Trophoblast cell (in vitro differentiated cells and primary cell): ENCODE data around the gene MCM5.

Experiments
- DNase-seq, 2 donors: peaks; one replicate each; pipeline ENCODE4 v3.0.0-alpha.2; 2016
- H2AFZ ChIP-seq: 2 replicates; pipeline ENCODE4 v1.6.1; 2013; ENCODE audit warnings: low read length, moderate library complexity, mild to moderate bottlenecking; ENCODE audit not compliant: insufficient read depth, poor library complexity
- H2AK5ac ChIP-seq: 2 replicates; pipeline ENCODE4 v1.6.1; 2013; ENCODE audit warnings: mild to moderate bottlenecking, low read length
- H2BK120ac ChIP-seq: 2 replicates; pipeline ENCODE4 v1.6.1; 2013; ENCODE audit warnings: low read length, mild to moderate bottlenecking, moderate library complexity; ENCODE audit not compliant: insufficient read depth, poor library complexity
- H2BK12ac ChIP-seq: 2 replicates; pipeline ENCODE4 v1.6.1; 2013; ENCODE audit warnings: mild to moderate bottlenecking, low read length, moderate library complexity
- H2BK5ac ChIP-seq: 2 replicates; pipeline ENCODE4 v1.6.1; 2013; ENCODE audit warnings: low read length, low read depth, moderate library complexity, mild to moderate bottlenecking; ENCODE audit not compliant: poor library complexity
- H3K14ac ChIP-seq: 2 replicates; pipeline ENCODE4 v1.6.1; 2013; ENCODE audit warnings: mild to moderate bottlenecking, low read length
- H3K18ac ChIP-seq: 2 replicates; pipeline ENCODE4 v1.6.1; 2013; ENCODE audit warnings: mild to moderate bottlenecking, low read length
- H3K23ac ChIP-seq: 2 replicates; pipeline ENCODE4 v1.6.1; 2013; ENCODE audit warnings: low read length
- H3K27ac ChIP-seq: 2 replicates; pipeline ENCODE4 v1.5.1; 2013; ENCODE audit warnings: low read depth, mild to moderate bottlenecking, inconsistent platforms, low read length, moderate library complexity
- H3K27me3 ChIP-seq: 2 replicates; pipeline ENCODE4 v1.6.1; 2013; ENCODE audit warnings: inconsistent platforms, mild to moderate bottlenecking, low read length, moderate library complexity; ENCODE audit not compliant: insufficient read depth
- H3K36me3 ChIP-seq, 2 experiments: 1 replicate in 1 of 2; 2 replicates in 1 of 2; pipeline ENCODE4 v1.6.1; 2013; ENCODE audit warnings: low read length in 2 of 2, mild to moderate bottlenecking in 2 of 2, moderate library complexity in 1 of 2; ENCODE audit not compliant: insufficient read depth in 2 of 2, control insufficient read depth in 1 of 2
- H3K4ac ChIP-seq: 2 replicates; pipeline ENCODE4 v1.6.1; 2013; ENCODE audit warnings: low read depth, mild to moderate bottlenecking, low read length, moderate library complexity
- H3K4me1 ChIP-seq, 2 experiments: 1 replicate in 1 of 2; 2 replicates in 1 of 2; pipeline ENCODE4 v1.6.1; 2013; ENCODE audit warnings: low read length in 2 of 2, mild to moderate bottlenecking in 2 of 2, moderate library complexity in 1 of 2; ENCODE audit not compliant: insufficient read depth in 2 of 2, control insufficient read depth in 1 of 2
- H3K4me2 ChIP-seq: 2 replicates; pipeline ENCODE4 v1.6.1; 2013; ENCODE audit warnings: inconsistent platforms, mild to moderate bottlenecking, low read length, moderate library complexity
- H3K4me3 ChIP-seq: 2 replicates; pipeline ENCODE4 v1.5.1; 2013; ENCODE audit warnings: mild to moderate bottlenecking, low read depth, low read length, inconsistent platforms
- H3K79me1 ChIP-seq: one replicate; pipeline ENCODE4 v1.6.1; 2013; ENCODE audit warnings: low read length
- H3K79me2 ChIP-seq: 2 replicates; pipeline ENCODE4 v1.6.1; 2013; ENCODE audit warnings: low read length, mild to moderate bottlenecking; ENCODE audit not compliant: control insufficient read depth, insufficient read depth, poor library complexity
- H3K9ac ChIP-seq: 2 replicates; pipeline ENCODE4 v1.6.1; 2013; ENCODE audit warnings: mild to moderate bottlenecking, low read length
- H3K9me3 ChIP-seq: 2 replicates; pipeline ENCODE4 v1.6.1; 2013; ENCODE audit warnings: low read depth, mild to moderate bottlenecking, control low read depth, inconsistent platforms, low read length; ENCODE audit not compliant: insufficient read depth
- H4K12ac ChIP-seq: 2 replicates; pipeline ENCODE4 v1.6.1; 2013; ENCODE audit warnings: low read depth, mild to moderate bottlenecking, low read length, moderate library complexity
- H4K8ac ChIP-seq: 2 replicates; pipeline ENCODE4 v1.6.1; 2013; ENCODE audit warnings: low read depth, mild to moderate bottlenecking, low read length, moderate library complexity
- H4K91ac ChIP-seq: one replicate; pipeline ENCODE4 v1.6.1; 2013; ENCODE audit warnings: low read depth, mild to moderate bottlenecking, low read length, moderate library complexity
- WGBS: extraction: QIAGEN DNeasy Blood & Tissue Kit; methylation state at CpG from one replicate; pipeline ENCODE4 v1.1.7; 2013; ENCODE audit warnings: missing lambda C conversion rate; ENCODE audit not compliant: insufficient read length, insufficient coverage; ENCODE audit errors: extremely low coverage; 5-methylcytosine and 5-hydroxymethylcytosine counted together

Gene MCM5

GRCh38 chr22:35379146-35379993 is 20.6 kb upstream of the MCM5 start:
- Histone ChIP-seq H3K9ac (no peak overlapping the region), H2AK5ac (no peak overlapping the region), H3K14ac (peak overlapping the region; percentile 7), H3K27ac (peak overlapping the region; percentile 90), H4K12ac (no peak overlapping the region), H3K4me3 (no peak overlapping the region), H3K79me2 (peaks cover 7% of the 10 kb centered on the region), H3K36me3 (peaks cover 8 to 9% of the 10 kb centered on the region in 2 experiments), H3K4me2 (peak overlapping the region; percentile 4), H3K23ac (no peak overlapping the region), H3K79me1 (peaks cover 43% of the 10 kb centered on the region), H2BK12ac (peak overlapping the region; percentile 55), H2BK120ac (peak overlapping the region; percentile 61), H2AFZ (no peak overlapping the region), H3K9me3 (no peaks in the 10 kb centered on the region), H2BK5ac (peak overlapping the region; percentile 67), H3K27me3 (no peaks in the 10 kb centered on the region), H4K8ac (peak overlapping the region; percentile 30), H3K4ac (no peak overlapping the region), H3K18ac (peak overlapping the region; percentile 22), H4K91ac (peak overlapping the region; percentile 87), H3K4me1 (peaks cover 22 to 33% of the 10 kb centered on the region in 2 experiments)
- DNase-seq, result peak; percentile 93 to 95
- WGBS, result no CpG with 5 or more reads among the region's 10 CpGs

GRCh38 chr22:35380013-35380412 is 19.9 kb upstream of the MCM5 start:
- peak overlapping the region; percentile 7 for H3K14ac ChIP-seq
- peaks cover 43% of the 10 kb centered on the region for H3K79me1 ChIP-seq
- H2AFZ ChIP-seq, result no peak overlapping the region
- peaks cover 22 to 33% of the 10 kb centered on the region in 2 experiments for H3K4me1 ChIP-seq
- H4K12ac ChIP-seq, result no peak overlapping the region
- DNase-seq, result peak; percentile 73 to 82
- no peaks in the 10 kb centered on the region for H3K27me3 ChIP-seq
- peak overlapping the region; percentile 30 for H4K8ac ChIP-seq
- no peak overlapping the region for H3K23ac ChIP-seq
- H4K91ac ChIP-seq, result peak overlapping the region; percentile 86
- WGBS, result no CpG with 5 or more reads among the region's 6 CpGs
- H2BK5ac ChIP-seq, result peak overlapping the region; percentile 2
- peak overlapping the region; percentile 30 for H3K9ac ChIP-seq
- peak overlapping the region; percentile 1 for H2BK120ac ChIP-seq
- H3K4me3 ChIP-seq, result no peak overlapping the region
- H3K27ac ChIP-seq, result peak overlapping the region; percentile 70
- peak overlapping the region; percentile 55 for H2BK12ac ChIP-seq
- no peak overlapping the region for H3K4ac ChIP-seq
- peaks cover 11 to 14% of the 10 kb centered on the region in 2 experiments for H3K36me3 ChIP-seq
- peaks cover 7% of the 10 kb centered on the region for H3K79me2 ChIP-seq
- no peak overlapping the region for H2AK5ac ChIP-seq
- peak overlapping the region; percentile 22 for H3K18ac ChIP-seq
- H3K9me3 ChIP-seq, result no peaks in the 10 kb centered on the region
- peak overlapping the region; percentile 54 for H3K4me2 ChIP-seq

GRCh38 chr22:35380537-35381423 is 19.2 kb upstream of the MCM5 start, which contains the start of gene HMOX1:
Gene HMOX1 (plus strand): TSS chr22:35381096. CDS start chr22:35381174, 78 bp downstream.
- peak within 1 kb of the TSS; percentile 30 for H3K9ac ChIP-seq
- peaks cover 11 to 15% of the 10 kb centered on the region in 2 experiments for H3K36me3 ChIP-seq
- no peak within 1 kb of the TSS for H3K23ac ChIP-seq
- H3K79me1 ChIP-seq, result peaks cover 41% of the 10 kb centered on the region
- H4K8ac ChIP-seq, result peak within 1 kb of the TSS; percentile 96
- peak within 1 kb of the TSS; percentile 76 for H2BK5ac ChIP-seq
- H3K14ac ChIP-seq, result peak within 1 kb of the TSS; percentile 84
- H3K4me1 ChIP-seq, result peaks cover 22 to 33% of the 10 kb centered on the region in 2 experiments
- H2BK120ac ChIP-seq, result peak within 1 kb of the TSS; percentile 94
- H2BK12ac ChIP-seq, result peak within 1 kb of the TSS; percentile 60
- H3K4ac ChIP-seq, result peak within 1 kb of the TSS; percentile 85
- H3K27ac ChIP-seq, result peak within 1 kb of the TSS; percentile 70
- DNase-seq, result peak; percentile 89 to 93
- H3K79me2 ChIP-seq, result peaks cover 7% of the 10 kb centered on the region
- H3K9me3 ChIP-seq, result no peaks in the 10 kb centered on the region
- peak within 1 kb of the TSS; percentile 27 for H2AK5ac ChIP-seq
- H3K4me2 ChIP-seq, result peak within 1 kb of the TSS; percentile 54
- WGBS, result no CpG with 5 or more reads among the region's 47 CpGs
- peak within 1 kb of the TSS; percentile 90 for H4K91ac ChIP-seq
- peak within 1 kb of the TSS; percentile 79 for H4K12ac ChIP-seq
- H2AFZ ChIP-seq, result peak within 1 kb of the TSS; percentile 89
- no peaks in the 10 kb centered on the region for H3K27me3 ChIP-seq
- peak within 1 kb of the TSS; percentile 87 for H3K18ac ChIP-seq
- peak within 1 kb of the TSS; percentile 64 for H3K4me3 ChIP-seq

- H3K79me2 ChIP-seq, result peaks cover 7% of the 10 kb centered on the region
- no peaks in the 10 kb centered on the region for H3K27me3 ChIP-seq
- H3K4me3 ChIP-seq, result peak overlapping the region; percentile 64
- WGBS, result no CpG with 5 or more reads among the region's 5 CpGs
- peak overlapping the region; percentile 85 for H3K4ac ChIP-seq
- peaks cover 22 to 31% of the 10 kb centered on the region in 2 experiments for H3K4me1 ChIP-seq
- peak overlapping the region; percentile 54 for H3K4me2 ChIP-seq
- H3K27ac ChIP-seq, result peak overlapping the region; percentile 6
- H2AK5ac ChIP-seq, result peak overlapping the region; percentile 27
- H3K9ac ChIP-seq, result no peak overlapping the region
- no peaks in the 10 kb centered on the region for H3K9me3 ChIP-seq
- no peak overlapping the region for H3K23ac ChIP-seq
- peaks cover 40% of the 10 kb centered on the region for H3K79me1 ChIP-seq
- peak overlapping the region; percentile 87 for H3K18ac ChIP-seq
- peaks cover 13 to 17% of the 10 kb centered on the region in 2 experiments for H3K36me3 ChIP-seq
- peak overlapping the region; percentile 90 for H4K91ac ChIP-seq
- peak overlapping the region; percentile 60 for H2BK12ac ChIP-seq
- peak overlapping the region; percentile 32 for H4K12ac ChIP-seq
- DNase-seq, result no peak
- peak overlapping the region; percentile 96 for H4K8ac ChIP-seq
- H2BK120ac ChIP-seq, result peak overlapping the region; percentile 94
- peak overlapping the region; percentile 66 for H2BK5ac ChIP-seq
- H2AFZ ChIP-seq, result no peak overlapping the region
- H3K14ac ChIP-seq, result peak overlapping the region; percentile 84
Measured at GRCh38 chr22:35381424-35382009, 18.4 kb upstream of the MCM5 start.
